Endothelial cell of umbilical vein (primary cell): ENCODE data around the gene RYR2. TPM values are rescaled to one million over a fixed set of nuclear protein-coding genes. Genes with fewer than 3 reads are reported as not detected.

Source experiments
- BruUV-seq: library from RNA; stranded (reverse); fragments of 400-500 nt; replicated peaks from 2 replicates; lab custom pipeline; 2021; lab: Mats Ljungman, UMichigan
- CTCF ChIA-PET: fragments of 300-600, 350-600 bp; sonication (Branson Sonifier 250); formaldehyde crosslinking; loops from one replicate; lab custom pipeline; 2021; ENCODE audit warnings: antibody characterized with exemption, inconsistent platforms; lab: Charles Lee
- POLR2A ChIA-PET: fragments of 300-600, 350-600 bp; sonication (Branson Sonifier 250); formaldehyde crosslinking; loops from one replicate; lab custom pipeline; 2021; ENCODE audit warnings: antibody characterized with exemption, inconsistent platforms; lab: Charles Lee
- DNase-seq: peaks from one replicate; pipeline ENCODE4 v3.0.0-alpha.2; 2011; ENCODE audit warnings: low read depth, low spot score
- FAIRE-seq: peaks from 2 replicates; lab custom pipeline; 2011; peaks lifted over from hg19 to GRCh38; lab: Jason Lieb, UNC
- H2AFZ ChIP-seq: 2 replicates; pipeline ENCODE4 v1.6.0; 2012; ENCODE audit warnings: low read depth, low read length, control low read depth, inconsistent platforms
- H3K27ac ChIP-seq: 2 replicates; pipeline ENCODE4 v1.5.1; 2011; ENCODE audit warnings: low read depth, mild to moderate bottlenecking, control low read depth, low read length, moderate library complexity; ENCODE audit not compliant: insufficient read depth
- H3K27me3 ChIP-seq, 2 experiments: 2 replicates each; pipeline versions ENCODE4 v1.6.0 to v1.6.1; 2011; ENCODE audit warnings: low read length in 2 of 2, mixed read lengths in 1 of 2; ENCODE audit not compliant: control insufficient read depth in 2 of 2, insufficient read depth in 2 of 2
- H3K36me3 ChIP-seq, 2 experiments: 2 replicates in 1 of 2; 3 replicates in 1 of 2; pipeline ENCODE4 v1.5.1; 2011; ENCODE audit warnings: low read length in 2 of 2, mild to moderate bottlenecking in 1 of 2, moderate library complexity in 1 of 2; ENCODE audit not compliant: control insufficient read depth in 2 of 2, insufficient read depth in 2 of 2; ENCODE audit errors: extremely low read depth in 1 of 2
- H3K4me1 ChIP-seq: 3 replicates; pipeline ENCODE4 v1.5.1; 2011; ENCODE audit warnings: mild to moderate bottlenecking, low read length; ENCODE audit not compliant: control insufficient read depth, insufficient read depth; ENCODE audit errors: extremely low read depth
- H3K4me2 ChIP-seq: 2 replicates; pipeline ENCODE4 v1.6.1; 2011; ENCODE audit warnings: low read length, control low read depth, mixed read lengths; ENCODE audit not compliant: insufficient read depth
- H3K4me3 ChIP-seq, 3 experiments: fragments of 200-600 bp in 1 of 3; sonication (generic), shearing (Covaris generic) in 1 of 3; replicated peaks in 1 of 3; 2 replicates each; pipeline ENCODE4 v1.5.1; 2011 to 2016; ENCODE audit warnings: control low read depth in 3 of 3, low read length in 3 of 3, mild to moderate bottlenecking in 2 of 3, inconsistent platforms in 1 of 3, low read depth in 1 of 3, moderate library complexity in 1 of 3; ENCODE audit not compliant: insufficient read depth in 1 of 3
- H3K79me2 ChIP-seq: 2 replicates; pipeline ENCODE4 v1.6.0; 2012; ENCODE audit warnings: low read length, inconsistent platforms; ENCODE audit not compliant: control insufficient read depth, insufficient read depth
- H3K9ac ChIP-seq: replicated peaks from 2 replicates; pipeline ENCODE3; 2011; ENCODE audit warnings: low read length, control low read depth; ENCODE audit not compliant: insufficient read depth; ENCODE audit errors: extremely low read depth
- H3K9me1 ChIP-seq: replicated peaks from 3 replicates; pipeline ENCODE4 v1.6.0; 2011; ENCODE audit warnings: mild to moderate bottlenecking, low read length; ENCODE audit not compliant: control insufficient read depth, insufficient read depth; ENCODE audit errors: extremely low read depth
- H3K9me3 ChIP-seq: replicated peaks from 2 replicates; pipeline ENCODE4 v1.5.1; 2012; ENCODE audit warnings: low read length, inconsistent platforms; ENCODE audit not compliant: control insufficient read depth, insufficient read depth
- H4K20me1 ChIP-seq: replicated peaks from 2 replicates; pipeline ENCODE3; 2011; ENCODE audit warnings: mild to moderate bottlenecking, low read length; ENCODE audit not compliant: control insufficient read depth, insufficient read depth; ENCODE audit errors: extremely low read depth
- CTCF ChIP-seq, 2 donors: IDR thresholded peaks; 1 replicate in 1 of 2; 2 replicates in 1 of 2; pipeline ENCODE4 v1.5.1; 2011; ENCODE audit warnings: low read length in 2 of 2, mild to moderate bottlenecking in 2 of 2, moderate library complexity in 2 of 2, control low read depth in 1 of 2, inconsistent platforms in 1 of 2, low read depth in 1 of 2; ENCODE audit not compliant: insufficient read depth in 1 of 2; ENCODE audit errors: extremely low read depth in 1 of 2
- EZH2 ChIP-seq: IDR thresholded peaks from 2 replicates; pipeline ENCODE4 v1.6.1; 2012; ENCODE audit warnings: borderline replicate concordance, low read depth, mild to moderate bottlenecking, moderate library complexity, low read length, inconsistent platforms; ENCODE audit not compliant: severe bottlenecking
- FOS ChIP-seq: IDR thresholded peaks from 2 replicates; pipeline ENCODE4 v1.6.1; 2011; ENCODE audit warnings: mild to moderate bottlenecking, low read length, moderate library complexity, borderline replicate concordance; ENCODE audit not compliant: insufficient read depth
- GATA2 ChIP-seq: IDR thresholded peaks from 2 replicates; pipeline ENCODE4 v1.7.0; 2011; ENCODE audit warnings: low read depth, mild to moderate bottlenecking, moderate library complexity, mixed read lengths, low read length; ENCODE audit not compliant: insufficient read length, insufficient read depth
- JUN ChIP-seq: IDR thresholded peaks from 2 replicates; pipeline ENCODE4 v1.6.1; 2011; ENCODE audit warnings: borderline replicate concordance, low read depth; ENCODE audit not compliant: insufficient read length, insufficient read depth
- MAX ChIP-seq: IDR thresholded peaks from 2 replicates; pipeline ENCODE4 v1.6.1; 2011; ENCODE audit not compliant: insufficient read depth, insufficient read length
- MYC ChIP-seq: IDR thresholded peaks from one replicate; pipeline ENCODE4 v1.6.1; 2011; ENCODE audit warnings: mild to moderate bottlenecking, low read depth, low read length
- POLR2A ChIP-seq: IDR thresholded peaks from 2 replicates; pipeline ENCODE4 v1.6.1; 2012; ENCODE audit warnings: low read depth, mild to moderate bottlenecking, control low read depth, low read length
- POLR2AphosphoS5 ChIP-seq: IDR thresholded peaks from 2 replicates; pipeline ENCODE4 v1.6.1; 2012; ENCODE audit warnings: low read depth, mild to moderate bottlenecking, control low read depth, low read length, moderate library complexity; ENCODE audit not compliant: insufficient read depth
- dilution Hi-C: fragments of 300-500 bp; cut with MboI; formaldehyde crosslinking; loops from one replicate; pipeline ENCODE4 v1.15.0; 2019; ENCODE audit warnings: low sequenced_read_pairs; ENCODE audit not compliant: extremely low pct_ligation_motif_present
- intact Hi-C: fragments of 100-400 bp; cut with micrococcal nuclease; formaldehyde crosslinking; loops from one replicate; pipeline ENCODE4 v1.10.0; 2022
- polyA plus RNA-seq, 4 experiments: library from polyadenylated mRNA; depleted of rRNA in 3 of 4; stranded (reverse) in 3 of 4; unstranded in 1 of 4; fragments of >200 nt; gene quantifications; 2 replicates each; pipeline versions ENCODE4 v1.2.1 to v1.2.3, GENCODE V29; 2011 to 2012; ENCODE audit warnings: missing spikeins in 1 of 4
- total RNA-seq: library from RNA; stranded (reverse); gene quantifications from 2 replicates; pipeline ENCODE4 v1.2.3, GENCODE V29; 2021

The RYR2 gene
- total and polyA plus RNA-seq, 2 donors (not counting 3 experiments of a cell fraction or from before 2014, with no cell fraction given), result not detected

- BruUV-seq, result no TSS peak
- Histone ChIP-seq H3K79me2 (no peaks in the 10 kb centered on the region), H2AFZ (no peak overlapping the region), H3K4me1 (no peaks in the 10 kb centered on the region), H3K27ac (no peak overlapping the region), H4K20me1 (no peaks in the 10 kb centered on the region), H3K9me1 (no peaks in the 10 kb centered on the region), H3K9me3 (peaks cover 5% of the 10 kb centered on the region), H3K36me3 (no peaks in the 10 kb centered on the region), H3K27me3 (no peaks in the 10 kb centered on the region), H3K4me3 (no peak overlapping the region), H3K4me2 (no peak overlapping the region), H3K9ac (no peak overlapping the region)
- dilution Hi-C loops, result no loop called here
- intact Hi-C loops, result no loop called here
- FAIRE-seq (no peak), DNase-seq (no peak)
- TF ChIP-seq EZH2 (no peak), JUN (no peak), FOS (no peak), POLR2AphosphoS5 (no peak), POLR2A (no peak), MAX (no peak), GATA2 (no peak), MYC (no peak), CTCF (IDR thresholded peaks at IDR 0.05; ENCODE audit: extremely low read depth in 1 of 2, insufficient read depth in 1 of 2, low read depth in 1 of 2, low read length in 2 of 2) (no peak)
- POLR2A ChIA-PET, result no interaction called here
- CTCF ChIA-PET, result no interaction called here
These were observed 274.4 kb downstream of the RYR2 start for GRCh38 chr1:237316352-237316751.
